Dedifferentiated amniotic fluid mesenchymal stem cell (primary cell): ENCODE data around the gene PFDN2.
"Not testable (repeated sequence)": the region's sequence is repeated elsewhere in the genome, so short reads cannot be mapped to it uniquely, and the experiment has no call there.

Experiments used
- DNase-seq: peaks from one replicate; pipeline ENCODE4 v3.0.0-alpha.2; 2016; ENCODE audit errors: extremely low spot score

PFDN2 gene

DNA sequence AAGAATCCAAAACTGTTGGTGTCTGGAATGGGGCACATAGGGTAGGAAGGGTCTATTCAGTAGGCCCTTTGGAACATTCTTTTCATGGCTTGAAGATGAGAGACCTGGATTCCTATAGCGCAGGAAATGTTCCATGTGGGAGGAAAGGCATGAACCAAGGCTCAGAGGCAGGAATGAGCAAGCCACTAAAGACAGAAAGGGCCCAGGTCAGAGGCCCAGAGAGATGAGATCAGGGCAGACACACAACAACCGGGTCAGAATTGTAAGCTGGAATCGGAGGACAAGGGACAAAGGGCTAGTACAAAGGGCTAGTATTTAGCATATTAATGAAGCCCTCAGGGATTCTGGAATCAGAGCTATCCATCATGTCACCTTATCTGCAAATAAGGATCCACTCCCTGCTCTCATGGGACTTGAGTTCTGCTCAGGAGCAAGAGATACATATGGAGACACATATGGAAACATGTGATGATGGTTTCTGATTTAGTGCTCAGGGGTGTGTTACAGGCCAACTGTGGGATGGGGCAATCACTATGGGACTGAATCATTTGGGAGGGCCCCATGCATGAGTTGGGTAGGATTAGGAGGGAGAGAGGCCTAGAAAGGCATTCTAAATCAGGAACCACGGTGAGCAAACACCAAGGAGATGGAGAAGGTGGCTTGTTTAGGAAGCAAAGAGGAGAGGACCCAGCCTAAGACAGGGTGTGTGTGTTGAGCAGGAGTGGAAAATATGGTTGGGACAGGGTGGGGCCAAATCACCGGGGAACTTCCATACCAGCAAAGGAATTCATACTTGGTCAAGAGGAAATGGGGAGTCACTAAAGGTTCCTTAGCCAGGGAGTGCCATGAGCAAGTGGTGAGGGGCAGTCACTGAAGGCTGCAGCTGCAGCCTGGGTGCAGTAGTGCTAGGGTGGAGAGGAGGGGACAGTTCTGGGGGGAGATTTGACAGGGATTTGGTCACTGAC lies 37.1 kb downstream of the PFDN2 start:
- no peak for DNase-seq

DNA sequence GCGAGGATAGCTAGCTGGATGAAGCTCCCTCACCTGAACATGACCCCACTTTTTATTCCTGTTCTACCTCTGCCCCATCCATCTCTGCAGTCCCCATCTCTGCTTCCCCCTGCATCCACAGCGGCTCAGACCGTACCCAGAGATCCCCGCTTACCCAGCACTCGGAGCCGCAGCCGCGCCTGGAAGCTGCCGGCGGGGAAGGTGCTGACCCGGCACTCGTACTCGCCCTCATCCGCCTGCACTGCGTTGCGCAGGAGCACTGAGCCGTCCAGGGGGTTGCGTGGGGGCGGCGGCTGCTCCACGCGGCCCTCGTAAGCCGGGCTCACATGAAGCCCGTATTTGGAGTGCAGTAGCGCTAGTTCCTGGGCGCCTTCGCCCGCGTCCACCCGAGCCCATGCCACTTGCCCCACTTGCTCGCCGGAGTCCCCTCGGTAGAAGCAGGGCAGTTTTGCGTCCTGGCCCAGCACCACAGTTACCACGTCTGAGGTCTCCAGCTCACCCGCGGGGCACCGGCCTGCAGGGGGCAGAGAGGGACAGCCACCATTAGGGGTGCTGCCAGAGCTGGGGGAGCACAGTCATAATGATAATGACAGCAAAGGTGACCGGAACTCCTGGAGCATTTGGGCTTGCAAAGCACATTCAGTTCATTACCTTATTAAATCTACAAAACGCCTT lies 38.3 kb downstream of the PFDN2 start:
- no peak for DNase-seq

DNA sequence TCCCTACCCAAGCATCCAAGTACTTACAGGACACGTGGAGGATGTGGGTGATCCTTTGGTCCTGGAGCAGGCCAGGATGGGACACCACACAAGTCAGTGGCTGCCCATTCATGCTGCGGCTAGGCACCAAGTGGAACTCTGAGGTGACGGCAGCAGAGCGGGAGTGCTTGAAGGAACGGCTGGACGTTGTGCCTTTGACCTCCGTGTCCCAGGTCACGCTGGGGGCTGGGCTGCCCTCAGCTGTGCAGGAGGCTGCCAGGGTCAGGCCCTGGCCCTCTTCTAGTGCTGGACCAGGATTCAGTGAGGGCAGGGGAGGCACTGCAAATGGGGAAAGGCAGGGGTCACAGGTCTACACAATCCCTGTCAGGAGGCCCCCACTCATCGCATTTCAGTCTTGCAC lies 40.4 kb downstream of the PFDN2 start:
- no peak for DNase-seq

DNA sequence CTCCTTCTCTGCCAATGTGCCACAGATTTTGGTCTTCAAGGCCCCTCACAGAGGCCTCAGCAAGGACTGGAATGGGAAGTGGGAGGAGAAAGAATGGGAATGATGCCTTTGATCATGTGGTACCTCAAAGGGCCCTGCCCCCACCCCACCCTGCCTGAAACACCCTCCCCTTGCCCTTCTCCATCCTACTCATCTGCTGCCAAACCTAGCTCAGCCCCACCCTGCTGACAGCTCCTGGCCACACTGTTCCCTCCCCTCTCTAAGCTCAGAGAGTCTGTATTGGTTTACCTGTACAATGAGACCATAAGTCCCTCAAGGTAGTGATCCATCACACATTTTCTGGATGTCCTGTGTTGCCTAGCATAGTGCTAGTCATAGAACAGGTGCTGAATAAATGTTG lies 41.4 kb downstream of the PFDN2 start:
- DNase-seq, result no peak

DNA sequence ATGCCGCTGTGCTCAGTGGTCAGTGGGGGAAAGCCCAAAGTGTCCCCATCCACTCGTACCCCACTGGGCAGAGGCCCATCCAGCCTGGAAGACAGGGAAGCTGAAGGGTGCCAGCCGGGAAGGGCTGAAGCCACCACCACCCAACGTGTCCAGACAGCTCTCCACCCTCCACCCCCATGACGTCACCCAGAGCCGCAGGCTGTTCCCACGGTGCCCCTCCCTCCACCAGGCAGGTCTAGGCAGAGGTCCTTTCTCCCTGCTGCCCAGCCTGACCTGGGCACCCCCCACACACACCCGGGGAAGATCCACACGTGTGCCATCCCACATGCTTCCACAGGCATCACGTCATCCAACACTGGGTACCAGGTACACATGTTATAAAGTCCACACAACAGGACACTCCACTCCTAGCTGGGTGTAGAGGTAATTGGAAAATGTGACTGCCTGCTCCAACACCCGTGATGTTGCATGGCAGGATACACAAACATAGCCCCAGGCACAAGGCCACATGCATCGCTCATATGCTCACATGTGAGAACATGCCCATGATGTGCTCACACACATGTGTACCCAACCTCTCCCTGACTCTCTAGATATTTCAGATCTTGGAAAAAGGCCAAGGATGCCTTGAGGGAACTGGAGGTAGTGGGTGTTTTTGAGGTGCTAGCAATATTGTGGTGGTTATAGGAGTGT lies 43.0 kb downstream of the PFDN2 start:
- DNase-seq, result no peak

DNA sequence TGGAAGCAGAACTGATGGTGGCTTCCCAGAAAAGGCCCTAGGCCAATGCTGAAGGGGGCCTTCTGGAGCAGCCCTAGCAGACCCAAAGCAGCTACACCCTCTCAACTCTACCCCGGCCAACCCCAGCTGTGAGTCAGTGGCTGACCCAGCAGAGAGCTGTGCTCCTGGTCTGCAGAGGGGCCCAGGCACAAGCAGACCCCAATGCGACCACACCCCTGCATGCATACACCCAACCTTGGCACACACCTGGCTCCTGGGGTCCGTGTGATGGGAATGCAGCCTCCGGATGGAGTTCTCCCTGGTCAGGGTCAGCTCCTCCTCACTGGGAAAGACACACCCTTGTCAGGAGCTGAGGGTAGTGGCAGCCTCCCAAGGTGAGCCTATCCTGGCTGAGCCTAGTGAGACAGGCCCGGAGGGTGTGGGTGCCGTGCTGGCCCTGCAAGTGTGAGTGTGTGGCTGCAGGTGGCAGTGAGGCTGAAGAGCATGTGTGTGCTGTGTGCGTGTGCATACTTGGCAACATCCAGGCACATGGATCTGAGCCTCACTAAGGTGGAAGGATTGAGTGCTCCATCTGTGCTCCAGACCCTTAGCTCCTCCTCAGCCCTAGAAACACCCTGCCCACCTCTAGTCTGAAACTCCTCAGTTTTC lies 44.2 kb downstream of the PFDN2 start:
- no peak for DNase-seq

DNA sequence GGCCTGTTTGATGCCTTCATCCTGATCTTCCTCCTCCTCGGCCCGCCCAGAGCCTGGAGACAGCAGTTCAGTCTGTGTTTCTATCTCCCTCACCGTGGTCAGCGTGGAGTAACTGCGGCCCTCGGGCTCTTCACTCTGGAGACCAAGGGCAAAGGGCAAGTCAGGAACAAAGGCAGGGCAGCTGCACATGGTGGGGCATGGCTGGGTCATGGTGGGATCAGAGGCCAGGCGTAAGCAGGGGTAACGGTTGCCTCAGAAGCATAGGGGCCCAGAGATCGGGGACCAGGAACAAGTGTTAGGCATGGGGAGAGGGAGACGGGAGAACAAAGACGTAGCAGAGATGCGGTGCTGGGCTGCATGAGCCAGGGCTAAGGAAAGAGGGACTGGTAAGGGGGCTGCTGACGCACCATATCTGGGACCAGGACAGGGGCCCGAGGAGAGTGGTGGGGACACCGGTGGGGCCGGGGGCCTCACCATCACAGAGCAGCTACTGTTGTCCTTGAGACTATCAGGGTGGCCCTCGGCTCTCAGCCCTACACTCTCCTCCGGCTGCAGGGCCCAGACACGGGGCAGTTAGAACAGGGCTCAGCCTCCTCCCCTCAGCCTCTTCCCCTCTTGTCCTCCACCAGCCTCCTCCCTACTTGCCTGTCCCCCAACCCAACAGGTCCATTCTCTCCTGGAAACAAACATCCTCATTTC lies 44.9 kb downstream of the PFDN2 start:
- no peak for DNase-seq

DNA sequence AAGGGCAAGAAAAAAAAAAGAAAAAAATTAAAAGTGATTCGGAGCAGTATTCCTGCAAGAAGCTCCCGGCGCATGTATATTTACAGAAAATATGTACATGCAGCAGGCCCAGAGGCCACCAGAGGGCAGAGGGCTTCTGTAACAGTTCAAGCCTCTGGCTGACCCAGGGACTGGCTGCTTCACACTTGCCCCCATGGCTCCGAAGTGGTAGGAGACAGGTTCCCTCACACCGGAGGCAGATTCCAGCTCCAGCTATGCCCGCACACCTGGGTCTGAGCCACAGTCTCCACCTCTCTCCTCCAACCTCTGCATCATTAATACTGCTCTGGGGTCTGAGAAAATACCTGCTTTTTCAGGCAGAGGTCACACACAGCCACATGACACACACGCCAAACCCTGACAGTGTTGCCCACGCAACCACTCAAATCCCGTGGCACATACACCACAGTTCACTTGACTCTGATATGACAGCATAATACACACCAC lies 45.9 kb downstream of the PFDN2 start:
- DNase-seq, result no peak

DNA sequence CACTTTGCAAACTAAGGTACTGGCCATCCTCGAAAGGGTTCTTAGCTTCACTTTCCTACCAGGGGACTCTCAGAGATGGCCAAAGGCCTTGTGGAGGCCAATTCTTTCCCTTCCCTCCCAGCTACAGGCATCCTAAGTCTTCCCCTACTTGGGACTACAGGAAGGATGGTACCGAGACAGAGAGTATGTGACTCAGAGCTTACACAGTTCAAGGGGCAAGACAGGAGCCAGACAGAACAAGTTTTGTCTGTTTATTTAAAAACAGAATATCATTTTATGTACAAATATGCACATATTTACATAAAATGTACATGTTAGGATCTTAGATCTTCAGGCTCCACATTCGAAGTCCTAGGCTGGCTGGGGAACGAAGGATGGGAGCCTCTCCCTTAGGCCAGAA lies 47.1 kb downstream of the PFDN2 start:
- DNase-seq, result no peak

DNA sequence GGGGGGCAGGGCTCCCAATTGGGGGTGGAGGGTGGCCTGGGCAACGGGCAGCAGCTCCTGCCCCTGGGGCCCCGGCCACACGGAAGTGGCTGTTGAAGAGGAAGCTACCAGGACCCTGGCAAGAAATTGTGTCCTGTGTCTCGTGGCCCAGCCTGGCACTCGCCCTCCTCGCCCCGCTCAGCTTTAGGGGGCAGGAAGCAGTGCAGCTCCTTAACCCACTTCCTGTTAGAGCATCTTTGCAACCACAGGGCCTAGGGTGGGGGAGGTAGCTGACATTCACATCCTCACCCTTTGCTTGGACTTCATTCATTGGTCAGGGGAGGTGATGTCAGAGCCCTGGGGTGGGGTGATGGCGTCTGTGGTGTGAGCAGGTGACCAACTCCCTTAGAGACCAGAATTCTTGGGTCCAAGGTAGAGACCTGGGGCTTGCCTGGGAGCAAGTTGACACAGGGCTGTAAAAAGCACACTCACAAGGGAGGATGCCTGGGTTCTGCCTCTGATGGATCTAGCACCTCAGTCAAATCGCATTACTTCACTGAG lies 48.0 kb downstream of the PFDN2 start, which contains the start of gene ARHGAP30:
Gene ARHGAP30 (minus strand): TSS at position 161 of the 540 bp plus-strand sequence. CDS start 267 bp downstream, outside the sequence.
- no peak for DNase-seq

DNA sequence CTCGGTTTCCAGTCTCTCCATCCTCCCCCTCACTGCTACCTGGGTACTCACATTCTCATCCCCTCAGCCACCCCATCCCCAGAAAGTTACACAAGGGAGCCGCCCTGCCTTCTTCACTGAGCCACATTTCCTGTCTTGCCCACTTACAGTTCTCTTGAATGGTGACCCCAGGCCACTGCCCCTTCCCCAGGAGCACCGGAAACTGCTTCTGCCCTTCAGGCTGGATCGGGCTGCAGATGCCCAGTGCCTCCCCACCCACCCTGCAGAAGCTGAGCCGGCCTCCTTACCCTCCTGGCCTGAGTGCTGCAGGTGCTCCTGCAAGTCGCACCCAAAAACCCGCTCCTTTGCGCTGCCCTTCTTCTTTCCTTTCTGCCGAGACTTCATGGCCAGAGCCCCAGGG lies 48.6 kb downstream of the PFDN2 start:
- no peak for DNase-seq

DNA sequence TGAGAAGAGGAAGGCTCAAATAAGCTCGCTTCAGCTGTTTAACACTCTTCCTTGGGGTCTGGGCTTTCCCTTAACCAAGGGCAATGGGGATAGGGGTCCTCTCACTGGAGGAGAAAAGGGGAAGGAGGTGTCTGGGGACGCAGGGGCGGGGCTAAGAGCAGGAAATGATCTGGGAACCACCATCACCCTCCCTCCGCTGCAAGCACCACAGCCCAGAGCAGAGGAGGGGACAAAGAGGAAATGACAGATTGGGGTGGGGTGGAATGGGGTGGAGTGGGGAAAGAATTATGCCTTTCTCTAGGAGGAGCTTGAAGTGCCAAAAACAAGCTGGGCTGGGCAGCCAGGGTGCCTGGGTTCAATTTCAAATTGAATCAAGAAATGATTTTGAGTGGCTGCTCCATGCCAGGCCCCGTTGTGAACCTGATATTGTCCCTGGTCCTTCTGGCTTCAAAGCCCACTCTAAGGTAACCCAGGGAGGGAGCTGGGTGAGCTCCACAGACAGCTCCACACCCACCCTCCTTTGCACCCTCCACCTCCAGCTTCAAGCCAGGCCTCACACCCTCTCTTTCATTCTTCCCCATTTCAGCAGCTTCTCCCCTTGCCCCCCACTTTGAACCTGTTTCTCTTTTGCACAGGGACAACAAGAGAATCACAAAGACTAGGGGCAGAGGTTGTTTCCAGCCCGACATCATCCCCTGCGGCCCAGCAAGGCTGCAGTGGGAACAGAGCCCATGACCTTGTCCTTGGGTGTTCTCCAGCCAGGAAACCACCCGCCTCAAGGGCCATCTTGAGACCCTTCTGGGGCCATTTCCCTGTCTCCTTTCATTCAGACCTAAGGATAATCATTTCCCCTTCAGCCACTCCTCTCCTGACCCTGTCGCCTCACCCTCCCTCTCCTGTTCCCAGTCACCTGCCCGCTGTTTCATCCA lies 49.3 kb downstream of the PFDN2 start:
- DNase-seq, result no peak

DNA sequence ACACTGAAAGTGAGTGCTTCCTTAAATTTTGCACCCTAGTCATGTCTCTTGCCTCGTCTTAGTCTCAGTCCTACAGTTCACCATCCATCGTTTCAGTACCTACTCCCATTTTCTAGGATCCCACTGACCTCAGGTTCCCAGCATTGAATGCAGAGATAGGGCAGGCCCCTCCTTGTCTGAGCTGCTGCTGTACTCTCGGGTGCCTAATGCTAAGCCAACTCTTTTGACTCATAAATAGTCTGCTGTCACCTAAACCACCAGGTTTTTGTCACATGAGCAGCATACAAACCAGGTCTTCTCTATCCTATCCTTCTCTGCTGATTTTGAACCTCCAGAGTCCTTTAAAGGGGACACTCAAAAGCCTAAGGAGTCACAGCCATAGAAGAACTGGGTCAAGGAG lies 51.1 kb downstream of the PFDN2 start:
- no peak for DNase-seq

DNA sequence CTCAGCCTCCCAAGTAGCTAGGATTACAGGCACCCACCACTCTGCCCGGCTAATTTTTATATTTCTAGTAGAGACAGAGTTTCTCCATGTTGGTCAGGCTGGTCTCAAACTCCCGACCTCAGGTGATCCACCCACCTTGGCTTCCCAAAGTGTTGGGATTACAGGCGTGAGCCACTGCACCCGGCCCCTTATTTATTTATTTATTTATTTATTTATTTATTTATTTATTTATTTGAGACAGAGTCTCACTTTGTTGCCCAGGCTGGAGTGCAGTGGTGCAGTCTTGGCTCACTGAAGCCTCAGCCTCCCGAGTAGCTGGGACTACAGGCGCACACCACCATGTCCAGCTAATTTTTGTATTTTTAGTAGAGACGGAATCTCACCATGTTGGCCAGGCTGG lies 52.2 kb downstream of the PFDN2 start:
- DNase-seq, result not testable (repeated sequence)

DNA sequence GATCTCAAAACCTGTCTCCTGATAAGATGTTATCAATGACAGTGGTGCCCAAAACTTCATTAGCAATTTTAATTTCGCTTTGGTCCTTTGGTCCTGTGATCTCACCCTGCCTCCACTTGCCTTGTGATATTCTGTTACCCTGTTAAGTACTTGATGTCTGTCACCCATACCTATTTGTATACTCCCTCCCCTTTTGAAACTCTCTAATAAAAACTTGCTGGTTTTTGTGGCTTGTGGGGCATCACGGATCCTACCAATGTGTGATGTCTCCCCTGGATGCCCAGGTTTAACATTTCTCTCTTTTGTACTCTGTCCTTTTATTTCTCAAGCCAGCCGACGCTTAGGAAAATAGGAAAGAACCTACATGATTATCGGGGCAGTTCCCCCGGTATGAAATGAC lies 53.9 kb downstream of the PFDN2 start:
- not testable (repeated sequence) for DNase-seq

DNA sequence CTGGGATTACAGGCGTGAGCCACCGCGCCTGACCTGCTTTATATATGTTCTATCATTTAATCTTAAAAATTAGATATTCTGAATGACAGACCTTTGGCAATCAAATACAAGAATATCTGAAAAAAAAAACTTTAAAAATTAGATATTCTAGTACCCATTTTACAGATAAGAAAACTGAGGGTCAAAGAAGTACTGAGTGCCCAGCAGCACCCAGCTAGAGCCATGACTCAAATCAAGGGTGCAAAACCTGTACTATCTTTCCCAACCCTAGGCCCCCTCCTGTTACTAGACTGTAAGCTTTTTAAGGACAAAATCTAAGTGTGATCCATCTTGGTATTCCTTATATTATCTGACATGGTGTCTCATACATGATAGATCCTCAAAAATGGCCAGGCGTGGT lies 56.4 kb downstream of the PFDN2 start:
- DNase-seq, result no peak

DNA sequence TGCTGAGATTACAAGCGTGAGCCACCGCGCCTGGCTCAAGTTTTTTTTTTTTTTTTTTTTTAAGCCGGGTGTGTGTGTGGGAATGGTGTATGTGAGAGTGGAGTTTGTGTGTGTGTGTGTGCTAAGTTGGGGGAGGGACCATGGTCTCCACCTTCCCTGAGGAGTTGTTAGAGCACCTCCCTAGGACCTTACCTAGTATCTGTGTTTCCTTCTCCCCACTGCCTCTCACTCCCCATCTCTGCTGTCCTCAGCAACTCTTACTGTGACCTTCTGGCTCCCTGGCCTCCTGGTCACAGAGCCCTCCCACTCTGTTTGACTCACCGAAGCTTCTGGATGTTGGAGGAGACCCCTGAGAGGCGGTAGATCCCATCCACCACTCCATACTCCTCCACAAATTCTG lies 58.5 kb downstream of the PFDN2 start:
- no peak for DNase-seq

DNA sequence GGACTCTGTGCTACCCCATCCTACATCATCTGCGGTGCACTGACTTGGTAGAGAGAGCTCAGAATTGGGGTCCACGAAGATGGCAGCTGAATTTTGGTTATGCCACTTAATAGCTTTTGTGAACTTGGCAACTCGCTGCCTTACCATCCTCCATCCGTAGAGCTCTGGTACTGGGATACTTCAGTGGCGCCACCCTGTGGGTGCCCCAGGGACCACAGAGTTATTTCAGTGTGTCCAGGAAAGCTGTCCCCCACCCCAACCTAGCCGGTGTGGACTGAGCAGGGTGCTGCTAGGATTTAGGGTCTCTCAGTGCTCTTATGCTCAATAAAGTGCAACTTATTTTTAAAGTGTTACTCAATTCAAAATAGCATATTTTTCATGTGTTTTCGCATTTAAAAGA lies 63.0 kb downstream of the PFDN2 start:
- no peak for DNase-seq

DNA sequence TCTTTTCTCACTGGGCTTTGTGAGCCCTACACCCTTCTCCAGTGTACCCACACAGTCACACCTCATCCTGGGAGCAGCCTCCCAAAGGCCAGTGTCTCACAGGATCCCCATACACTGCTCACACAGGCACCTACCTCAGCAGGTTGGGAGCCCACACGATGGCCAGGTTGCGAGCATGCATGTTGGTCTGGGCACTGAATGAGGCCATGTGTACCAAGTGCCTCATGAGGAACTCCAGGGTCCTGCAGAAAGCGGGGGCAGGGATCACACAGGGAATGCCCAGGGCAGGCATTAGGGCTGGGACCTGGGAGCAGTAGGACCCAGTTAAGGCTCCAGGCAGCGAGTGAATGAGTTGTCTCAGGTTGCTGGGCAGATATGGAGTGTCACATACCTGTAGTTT lies 63.6 kb downstream of the PFDN2 start:
- DNase-seq, result no peak

DNA sequence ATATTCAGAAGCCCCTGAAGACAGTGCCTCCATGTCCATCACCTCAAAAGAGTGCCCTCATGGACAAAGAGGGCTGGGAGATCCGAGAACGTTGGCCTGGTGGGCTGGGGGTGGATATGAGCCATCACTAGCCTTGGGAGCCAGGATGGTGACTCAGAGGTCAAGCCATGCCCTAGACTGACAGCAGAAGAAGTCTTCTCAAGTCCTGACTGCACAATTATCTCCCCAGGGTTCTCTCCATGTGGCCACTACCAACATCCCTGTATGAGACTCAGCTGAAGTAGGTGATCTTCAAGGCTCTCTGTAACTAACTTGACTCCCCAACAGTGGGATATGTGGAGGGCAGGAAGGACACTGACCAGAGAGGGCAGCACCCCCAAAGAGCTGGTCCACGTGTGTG lies 64.9 kb downstream of the PFDN2 start:
- no peak for DNase-seq
